ENCODE data around the gene MUS81. TPM values are rescaled to one million over a fixed set of nuclear protein-coding genes. Genes with fewer than 3 reads are reported as not detected.

The MUS81 gene
- total RNA-seq, 1 donor from 2014 or later, result 37.8 TPM

DNA sequence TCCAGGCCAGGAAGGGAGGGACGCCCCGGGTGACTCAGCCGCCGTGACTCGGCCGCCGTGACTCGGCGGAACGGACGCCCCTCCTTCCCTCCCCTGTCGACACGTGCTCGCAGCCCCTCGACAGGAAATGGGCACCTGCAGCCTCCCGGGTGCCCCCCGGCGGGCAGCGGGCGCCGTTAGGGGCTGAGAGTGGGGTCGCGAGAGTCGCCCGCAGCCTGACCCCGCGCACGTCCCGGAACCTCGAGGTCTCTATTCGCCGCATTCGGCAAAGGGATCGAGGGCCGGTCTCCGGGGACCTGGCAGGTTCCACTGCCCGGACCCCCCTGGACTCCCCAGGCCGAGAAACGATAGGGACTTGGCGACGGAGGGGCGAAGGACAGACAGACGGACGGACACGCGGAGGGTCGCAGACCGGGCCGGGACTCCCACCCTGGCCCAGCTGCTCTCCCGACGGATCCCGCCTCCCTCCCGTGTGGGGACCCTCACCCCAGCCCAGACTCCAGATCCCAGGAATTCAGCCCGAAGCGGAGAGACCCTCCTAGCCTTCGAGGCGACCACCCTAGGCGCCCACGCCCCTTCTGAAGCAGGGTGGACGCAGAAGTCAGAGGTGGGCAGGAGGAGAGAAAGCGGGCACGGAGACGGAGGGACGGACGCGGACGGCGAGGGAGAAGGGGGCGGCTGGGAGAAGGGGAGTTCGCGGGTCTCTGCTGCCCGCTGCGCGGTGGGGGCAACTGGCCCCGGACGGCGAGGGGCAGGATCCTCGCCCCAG is 39.3 kb downstream of the MUS81 start:
- DNase-seq, result peak; percentile 72
- ATAC-seq, result peak; percentile 54
- intact Hi-C loops (cut with micrococcal nuclease), result no loop called here

DNA sequence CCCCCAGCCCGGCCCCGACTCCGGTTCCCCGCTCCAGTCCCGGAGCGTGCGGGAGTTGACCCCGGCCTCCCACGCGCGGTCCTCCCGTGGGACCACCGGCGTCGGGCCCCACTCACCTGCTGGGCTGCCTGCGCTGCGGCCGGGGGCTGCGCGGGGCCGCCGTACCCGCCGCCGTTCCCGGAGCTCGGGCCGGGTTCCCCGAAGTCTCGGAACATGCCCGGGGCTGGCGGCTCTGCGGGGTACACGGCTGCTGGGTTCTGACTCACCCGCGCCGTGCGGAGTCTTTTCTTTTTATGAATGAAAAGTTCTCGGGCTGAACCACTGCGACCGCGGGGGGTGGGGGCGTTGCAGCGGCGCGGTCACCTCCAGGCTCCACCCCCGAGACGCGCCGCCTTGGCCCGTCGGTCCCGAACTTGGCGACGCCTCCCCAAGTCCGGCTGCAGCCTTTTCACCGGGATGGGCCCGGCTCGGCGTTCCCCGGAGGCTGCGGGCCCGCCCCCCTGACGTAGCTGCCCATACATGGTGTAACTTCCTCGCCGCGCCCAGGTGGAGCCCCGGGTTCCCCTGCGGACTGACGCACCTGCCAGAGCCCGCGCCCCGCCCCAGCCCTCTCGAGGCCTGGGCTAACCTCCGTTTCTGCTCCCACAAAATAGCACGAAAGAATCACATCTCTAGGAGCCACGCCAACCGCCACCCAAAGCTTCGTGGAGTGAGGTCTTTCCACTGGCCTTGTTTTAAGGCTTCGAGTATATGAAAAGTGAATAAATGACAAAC is 40.1 kb downstream of the MUS81 start, which contains the start of gene FOSL1:
Gene FOSL1 (minus strand): TSS at position 264 of the 774 bp plus-strand sequence. CDS start 49 bp downstream, at position 215.
- ATAC-seq (peak; percentile 94), DNase-seq (peak; percentile 91)
- intact Hi-C loops (cut with micrococcal nuclease), result no loop called here

DNA sequence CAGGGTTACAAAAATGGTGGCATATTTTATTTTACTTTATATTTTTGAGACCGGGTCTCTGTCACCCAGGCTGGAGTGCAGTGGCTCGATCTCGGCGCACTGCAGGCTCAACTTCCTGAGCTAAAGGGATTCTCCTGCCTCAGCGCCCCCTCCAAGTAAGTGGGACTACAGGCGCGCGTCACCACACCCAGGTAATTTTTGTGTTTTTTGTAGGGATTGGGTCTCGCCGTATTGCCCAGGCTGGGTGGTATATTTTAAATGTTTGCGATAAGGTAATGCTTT is 40.6 kb downstream of the MUS81 start:
- intact Hi-C loops (cut with micrococcal nuclease), result no loop called here
- no peak for ATAC-seq
- DNase-seq, result no peak

DNA sequence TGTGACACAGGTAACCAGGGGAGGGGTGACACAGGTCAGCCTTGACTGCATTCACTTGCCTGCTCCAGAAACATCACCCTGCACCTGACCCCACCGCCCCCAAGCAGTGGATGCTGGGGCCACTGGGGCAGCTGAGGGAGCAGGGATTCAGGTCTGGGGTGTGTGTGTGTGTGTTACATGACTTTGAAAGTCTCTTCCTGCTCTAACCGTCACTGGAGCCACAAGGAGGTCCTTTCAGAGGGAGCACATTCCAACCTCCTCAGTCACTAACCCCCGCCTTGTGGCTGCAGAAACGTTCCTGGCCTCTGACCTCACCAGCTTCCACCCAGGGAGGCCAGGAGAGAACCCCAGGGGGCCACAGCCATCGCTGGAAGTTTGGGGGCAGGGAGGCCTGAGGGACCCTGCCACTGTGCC is 42.8 kb downstream of the MUS81 start:
- intact Hi-C loops (cut with micrococcal nuclease), result no loop called here
- ATAC-seq (no peak), DNase-seq (peak; percentile 9)

DNA sequence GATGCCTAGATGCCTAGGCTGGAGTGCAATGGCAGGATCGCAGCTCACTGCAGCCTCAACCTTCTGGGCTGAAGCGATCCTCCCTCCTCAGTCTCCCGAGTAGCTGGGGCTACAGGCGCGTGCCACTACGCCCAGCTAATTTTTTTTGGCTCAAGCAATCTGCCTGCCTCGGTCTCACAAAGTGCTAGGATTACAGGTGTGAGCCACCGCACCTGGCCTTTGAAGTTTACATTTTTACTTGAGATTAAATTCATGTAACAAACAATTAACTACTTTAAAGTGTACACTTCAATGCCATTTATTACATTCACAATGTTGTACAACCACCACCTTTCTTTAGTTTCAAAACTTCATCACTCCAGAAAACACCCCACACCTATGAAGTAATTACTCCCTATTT is 43.5 kb downstream of the MUS81 start:
- ATAC-seq (no peak), DNase-seq (no peak)
- intact Hi-C loops (cut with micrococcal nuclease), result no loop called here

DNA sequence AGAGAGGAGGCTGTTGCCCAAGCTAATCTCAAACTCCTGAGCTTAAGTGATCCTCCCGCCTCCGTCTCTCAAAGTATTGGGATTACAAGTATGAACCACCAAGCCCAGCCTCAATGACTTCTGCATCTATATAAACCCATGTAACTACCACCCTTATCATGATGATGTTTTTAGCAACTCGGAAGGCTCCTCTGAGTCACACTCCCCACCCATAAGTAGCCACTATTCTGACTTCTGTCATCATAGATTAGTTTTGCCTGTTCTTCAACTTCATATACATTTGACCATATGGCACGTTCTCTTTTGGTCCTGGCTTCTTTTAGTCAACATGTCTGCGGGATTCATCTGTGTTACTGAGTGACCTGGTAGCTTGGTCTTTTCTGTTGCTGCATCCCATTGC is 46.4 kb downstream of the MUS81 start:
- no peak for ATAC-seq
- DNase-seq, result no peak
- intact Hi-C loops (cut with micrococcal nuclease), result no loop called here

DNA sequence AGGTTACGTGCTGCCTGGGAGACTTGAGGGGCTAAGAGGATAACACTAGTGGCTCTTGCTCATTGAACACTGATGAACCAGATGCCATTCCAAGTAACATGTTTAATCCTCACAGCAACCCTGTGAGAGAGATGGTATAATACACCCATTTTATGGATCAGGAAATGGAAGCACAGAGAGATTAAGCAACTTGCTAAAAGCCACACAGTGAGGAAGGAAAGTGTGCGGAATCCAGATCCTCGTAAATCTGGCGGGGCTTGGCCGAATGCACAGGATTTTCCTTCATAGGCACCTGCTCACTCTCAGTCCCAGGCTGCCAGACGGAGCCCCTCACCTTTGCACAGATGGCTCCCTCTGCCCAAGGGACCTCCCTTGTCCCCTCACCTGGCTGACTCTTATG is 47.6 kb downstream of the MUS81 start:
- no peak for DNase-seq
- no peak for ATAC-seq
- intact Hi-C loops (cut with micrococcal nuclease), result no loop called here

DNA sequence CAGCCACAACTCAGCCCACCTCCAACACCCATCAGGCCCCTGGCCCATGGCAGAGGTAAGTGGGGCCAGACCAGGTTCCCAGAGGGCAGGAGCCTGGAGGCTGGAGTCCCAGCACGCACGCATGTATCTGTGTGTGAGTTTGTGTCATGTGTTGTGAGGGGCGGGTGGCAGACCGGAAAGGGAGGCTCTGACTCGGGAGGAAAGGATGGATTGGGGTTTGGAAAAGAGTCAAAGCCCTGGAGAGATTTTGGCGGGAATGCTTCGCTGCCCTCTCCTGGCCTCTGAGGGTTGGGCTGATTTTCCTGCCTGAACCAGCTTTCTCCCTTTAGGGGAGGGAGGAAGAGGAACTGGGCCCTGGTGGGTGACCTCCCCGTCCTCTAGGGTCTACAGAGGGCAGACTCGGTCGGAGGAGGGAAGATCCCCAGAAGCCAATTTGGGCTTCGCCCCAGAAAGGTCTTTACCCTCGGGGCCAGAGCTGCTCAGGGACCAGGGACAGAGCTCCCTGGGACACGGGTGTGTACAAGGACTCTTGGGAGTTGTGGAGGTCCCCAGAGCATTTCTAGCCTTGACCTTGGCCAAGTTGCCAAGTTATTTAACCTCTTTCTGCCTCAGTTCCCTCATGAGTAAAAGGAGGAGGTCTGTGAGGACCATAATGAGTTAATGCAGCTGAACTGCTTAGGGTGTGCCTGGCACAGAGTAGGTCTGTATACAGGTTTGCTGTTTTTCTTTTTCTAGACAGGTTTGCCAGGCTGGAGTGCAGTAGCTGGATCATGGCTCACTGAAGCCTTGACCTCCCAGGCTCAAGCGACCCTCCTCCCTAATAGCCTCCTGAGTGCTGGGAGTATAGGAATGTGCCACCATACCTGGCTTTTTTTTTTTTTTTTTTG is 51.7 kb downstream of the MUS81 start:
- DNase-seq, result peak; percentile 50
- peak; percentile 21 for ATAC-seq
- intact Hi-C loops (cut with micrococcal nuclease), result no loop called here

DNA sequence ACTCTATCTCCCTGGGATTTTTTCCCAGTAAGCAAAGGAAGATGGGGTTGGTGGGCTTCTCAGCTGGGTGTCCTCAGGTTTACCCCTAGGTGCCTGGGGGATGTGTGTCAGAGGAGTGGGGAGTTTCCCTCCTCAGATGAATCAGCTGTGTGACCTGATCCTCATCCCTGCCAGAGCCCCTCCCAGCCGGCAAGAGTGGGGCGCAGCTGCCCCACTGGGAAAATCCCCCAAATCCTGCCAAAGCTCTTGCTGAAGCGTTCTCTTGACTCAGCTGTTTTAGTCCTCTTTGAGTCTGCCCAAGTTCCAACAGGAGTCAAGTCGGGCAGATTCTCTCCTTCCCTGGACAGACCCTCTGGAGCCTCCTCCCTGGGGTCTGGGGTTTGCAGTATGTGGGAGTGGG is 52.6 kb downstream of the MUS81 start:
- DNase-seq (no peak), ATAC-seq (no peak)
- intact Hi-C loops (cut with micrococcal nuclease), result no loop called here

DNA sequence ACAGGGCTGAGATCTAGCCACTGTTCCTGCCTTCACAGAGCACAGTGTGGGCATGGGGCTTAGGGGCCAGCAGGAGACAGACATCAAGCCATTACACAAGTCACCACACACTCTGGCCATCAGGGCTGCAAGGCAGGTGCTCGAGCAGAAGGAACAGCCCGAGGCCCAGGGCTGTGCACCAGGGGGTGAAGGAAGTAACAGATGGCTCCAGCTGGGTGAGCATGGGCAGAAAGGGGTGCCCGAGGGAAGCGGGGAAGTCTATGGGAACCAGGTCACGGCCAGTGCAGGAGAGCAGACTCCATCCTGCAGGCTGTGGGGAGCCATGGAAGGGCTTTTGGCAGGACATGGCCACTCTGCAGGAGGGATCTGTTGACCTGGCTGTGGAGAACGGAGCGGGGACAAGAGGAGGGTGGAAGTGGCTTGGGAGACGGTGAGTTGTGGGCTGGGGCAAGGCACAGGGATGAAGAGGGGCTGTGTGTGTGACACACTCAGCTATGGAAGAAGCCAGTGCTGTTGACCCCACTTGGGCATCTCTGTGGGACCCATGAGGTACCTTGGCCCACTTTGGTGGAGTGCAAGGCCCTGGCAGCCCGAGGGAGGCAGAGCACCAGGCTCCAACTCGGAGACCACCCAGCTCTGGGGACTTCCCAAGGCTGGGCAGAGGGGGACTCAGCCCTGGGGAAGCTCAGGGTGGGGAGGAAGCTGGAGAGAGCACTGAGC is 55.0 kb downstream of the MUS81 start:
- DNase-seq, result no peak
- intact Hi-C loops (cut with micrococcal nuclease), result no loop called here
- no peak for ATAC-seq

DNA sequence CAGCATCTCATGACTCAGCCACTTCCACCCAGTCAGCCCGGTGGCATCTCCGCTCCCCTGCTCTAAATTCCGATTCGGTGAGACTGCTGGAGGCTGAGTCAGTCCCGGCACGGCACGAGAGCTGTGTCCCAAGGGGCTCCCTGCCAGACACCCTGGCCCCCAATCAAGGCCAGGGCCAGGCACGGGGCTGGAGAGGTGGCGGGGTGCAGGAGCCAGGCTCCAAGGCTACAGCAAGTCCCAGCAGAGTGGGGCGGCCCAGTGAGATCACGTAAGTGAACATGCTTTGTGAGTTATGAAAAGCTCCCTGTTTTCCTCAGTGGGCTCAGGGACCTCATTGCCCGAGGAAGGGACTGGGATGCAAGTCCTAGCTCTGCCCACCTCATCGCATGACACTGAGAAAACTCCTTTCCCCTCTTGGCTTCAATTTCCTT is 55.6 kb downstream of the MUS81 start:
- DNase-seq (peak; percentile 78), ATAC-seq (peak; percentile 44)
- intact Hi-C loops (cut with micrococcal nuclease), result no loop called here

Other genes starting within 250 kb of the MUS81 start
- 39.0 TPM for gene MAP3K11, start 246.2 kb upstream of the MUS81 start, total RNA-seq
- 11.8 TPM for gene PCNX3, start 244.7 kb upstream of the MUS81 start, total RNA-seq
- gene SIPA1, start 222.3 kb upstream of the MUS81 start, total RNA-seq, result 32.0 TPM
- gene RELA, start 197.5 kb upstream of the MUS81 start, total RNA-seq, result 40.1 TPM
- 50.1 TPM for gene KAT5, start 148.2 kb upstream of the MUS81 start, total RNA-seq
- 42.4 TPM for gene RNASEH2C, start 139.6 kb upstream of the MUS81 start, total RNA-seq
- gene AP5B1, start 79.5 kb upstream of the MUS81 start, total RNA-seq, result 6.7 TPM
- not detected for gene OVOL1, start 73.4 kb upstream of the MUS81 start, total RNA-seq
- gene SNX32, start 26.5 kb upstream of the MUS81 start, total RNA-seq, result not detected
- gene CFL1, start 2.3 kb upstream of the MUS81 start, total RNA-seq, result 334 TPM
- gene EFEMP2, start 12.4 kb downstream of the MUS81 start, total RNA-seq, result 95.2 TPM
- 1.1 TPM for gene CTSW, start 19.4 kb downstream of the MUS81 start, total RNA-seq
- gene FIBP, start 28.0 kb downstream of the MUS81 start, total RNA-seq, result 44.9 TPM
- gene CCDC85B, start 30.2 kb downstream of the MUS81 start, total RNA-seq, result 30.0 TPM
- 0.32 TPM for gene FOSL1, start 40.0 kb downstream of the MUS81 start, total RNA-seq
- 35.2 TPM for gene C11orf68, start 58.6 kb downstream of the MUS81 start, total RNA-seq
- gene DRAP1, start 59.0 kb downstream of the MUS81 start, total RNA-seq, result 106 TPM
- gene TSGA10IP, start 85.0 kb downstream of the MUS81 start, total RNA-seq, result not detected
- 32.2 TPM for gene SART1, start 101.3 kb downstream of the MUS81 start, total RNA-seq
- gene EIF1AD, start 141.7 kb downstream of the MUS81 start, total RNA-seq, result 22.8 TPM
- gene BANF1, start 142.1 kb downstream of the MUS81 start, total RNA-seq, result 238 TPM
- gene CST6, start 151.6 kb downstream of the MUS81 start, total RNA-seq, result not detected
- not detected for gene CATSPER1, start 166.0 kb downstream of the MUS81 start, total RNA-seq
- 3.5 TPM for gene GAL3ST3, start 188.7 kb downstream of the MUS81 start, total RNA-seq
- 70.4 TPM for gene SF3B2, start 191.9 kb downstream of the MUS81 start, total RNA-seq
- gene PACS1, start 209.8 kb downstream of the MUS81 start, total RNA-seq, result 59.0 TPM